Right atrium auricular region (tissue), 2 donors: ENCODE measurements around the gene HMGN4. TPM values are rescaled to one million over a fixed set of nuclear protein-coding genes. Genes with fewer than 3 reads are reported as not detected.
"Not testable (repeated sequence)": the region's sequence is repeated elsewhere in the genome, so short reads cannot be mapped to it uniquely, and the experiment has no call there.

Experiments
- DNase-seq: peaks from one replicate; pipeline ENCODE4 v3.0.0-alpha.2; 2019; ENCODE audit warnings: low spot score
- H3K27ac ChIP-seq, 2 donors: fragments of 200-600 bp; sonication (generic); 1 replicate in 1 of 2; 2 replicates in 1 of 2; pipeline ENCODE4 v1.5.1; 2016 to 2019
- H3K27me3 ChIP-seq, 2 donors: fragments of 200-600 bp; sonication (generic); one replicate each; pipeline versions ENCODE4 v1.5.1 to v1.6.0; 2017 to 2019
- H3K36me3 ChIP-seq: fragments of 200-600 bp; sonication (generic); one replicate; pipeline ENCODE4 v1.5.1; 2016
- H3K4me1 ChIP-seq, 2 donors: fragments of 200-600 bp; sonication (generic); one replicate each; pipeline versions ENCODE4 v1.5.1 to v1.6.0; 2017 to 2019
- H3K4me3 ChIP-seq, 2 donors: fragments of 200-600 bp; sonication (generic); 1 replicate in 1 of 2; 2 replicates in 1 of 2; pipeline ENCODE4 v1.5.1; 2017 to 2019; ENCODE audit warnings: mild to moderate bottlenecking in 1 of 2, moderate library complexity in 1 of 2
- H3K9me3 ChIP-seq, 2 donors: fragments of 200-600 bp; sonication (generic); one replicate each; pipeline ENCODE4 v1.5.1; 2019
- total RNA-seq, 2 donors: library from RNA; depleted of rRNA; stranded (reverse); fragments of >200 nt; gene quantifications; one replicate each; pipeline ENCODE4 v1.1.0, GENCODE V29; 2016
- TF ChIP-seq, protein P1 (sequence below), 2 donors: fragments of 200-600 bp; sonication (generic); IDR thresholded peaks; one replicate each; pipeline ENCODE4 v1.5.1; 2019; ENCODE audit warnings: antibody characterized with exemption in 2 of 2

The HMGN4 gene
- total RNA-seq, 2 donors from 2014 or later: 36.1 to 52.5 TPM

GRCh38 chr6:26539071-26539615 is 977 bp downstream of the HMGN4 start:
- Histone ChIP-seq H3K9me3 (no peaks in the 10 kb centered on the region), H3K27ac (peak overlapping the region; percentile 89), H3K4me3 (peak overlapping the region; percentile 80 to 85), H3K4me1 (peaks cover 0 to 29% of the 10 kb centered on the region in 2 donors), H3K36me3 (peaks cover 3% of the 10 kb centered on the region), H3K27me3 (no peaks in the 10 kb centered on the region)
- no peak for DNase-seq
- TF ChIP-seq, protein P1, sequence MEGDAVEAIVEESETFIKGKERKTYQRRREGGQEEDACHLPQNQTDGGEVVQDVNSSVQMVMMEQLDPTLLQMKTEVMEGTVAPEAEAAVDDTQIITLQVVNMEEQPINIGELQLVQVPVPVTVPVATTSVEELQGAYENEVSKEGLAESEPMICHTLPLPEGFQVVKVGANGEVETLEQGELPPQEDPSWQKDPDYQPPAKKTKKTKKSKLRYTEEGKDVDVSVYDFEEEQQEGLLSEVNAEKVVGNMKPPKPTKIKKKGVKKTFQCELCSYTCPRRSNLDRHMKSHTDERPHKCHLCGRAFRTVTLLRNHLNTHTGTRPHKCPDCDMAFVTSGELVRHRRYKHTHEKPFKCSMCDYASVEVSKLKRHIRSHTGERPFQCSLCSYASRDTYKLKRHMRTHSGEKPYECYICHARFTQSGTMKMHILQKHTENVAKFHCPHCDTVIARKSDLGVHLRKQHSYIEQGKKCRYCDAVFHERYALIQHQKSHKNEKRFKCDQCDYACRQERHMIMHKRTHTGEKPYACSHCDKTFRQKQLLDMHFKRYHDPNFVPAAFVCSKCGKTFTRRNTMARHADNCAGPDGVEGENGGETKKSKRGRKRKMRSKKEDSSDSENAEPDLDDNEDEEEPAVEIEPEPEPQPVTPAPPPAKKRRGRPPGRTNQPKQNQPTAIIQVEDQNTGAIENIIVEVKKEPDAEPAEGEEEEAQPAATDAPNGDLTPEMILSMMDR (IDR thresholded peaks at IDR 0.05): no peak

DNA sequence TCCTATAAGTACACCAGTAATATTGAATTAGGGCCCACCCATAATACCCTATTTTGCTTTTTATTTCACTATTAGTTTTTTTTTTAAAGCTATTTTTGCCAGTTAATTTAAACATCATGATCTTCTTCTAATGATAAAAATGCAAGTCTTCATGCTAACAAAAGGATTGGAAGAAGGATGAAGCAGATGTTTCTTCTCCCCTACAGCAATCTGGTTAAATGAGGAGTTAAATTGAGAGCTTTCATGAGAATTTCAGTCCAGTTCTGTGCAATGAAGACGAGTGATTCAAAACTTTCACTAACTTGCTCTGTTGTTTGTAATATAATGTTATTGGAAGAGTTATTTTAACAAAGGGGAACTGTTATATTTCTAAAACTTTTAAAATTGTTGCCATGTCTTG is 3.4 kb downstream of the HMGN4 start:
- DNase-seq: no peak
- H3K4me3 ChIP-seq: no peak overlapping the region
- peaks cover 21% of the 10 kb centered on the region for H3K36me3 ChIP-seq
- H3K27me3 ChIP-seq: no peaks in the 10 kb centered on the region
- H3K27ac ChIP-seq: no peak overlapping the region
- H3K9me3 ChIP-seq: no peaks in the 10 kb centered on the region
- peaks cover 0 to 18% of the 10 kb centered on the region in 2 donors for H3K4me1 ChIP-seq
- TF ChIP-seq, protein P1 (IDR thresholded peaks at IDR 0.05): no peak

DNA sequence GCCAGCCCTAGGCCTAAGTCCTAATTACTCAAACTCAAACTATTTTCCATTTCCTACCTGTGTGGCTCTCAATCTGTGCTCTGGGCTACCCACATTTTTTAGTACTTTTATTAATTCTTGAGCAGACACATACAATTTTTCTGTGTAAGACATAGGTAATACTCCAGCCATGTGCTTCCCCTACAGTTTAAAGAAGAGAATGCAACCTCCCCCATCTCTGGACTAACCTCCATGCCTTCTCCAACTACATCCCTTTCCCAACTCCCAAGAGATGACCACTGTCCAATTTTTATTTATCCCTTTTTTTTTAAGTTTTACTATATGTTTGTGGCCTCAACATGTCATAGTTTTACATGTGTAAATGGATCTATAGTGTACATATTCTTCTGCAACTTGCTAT is 5.8 kb downstream of the HMGN4 start:
- Histone ChIP-seq H3K4me3 (no peak overlapping the region), H3K4me1 (peaks cover 0 to 9% of the 10 kb centered on the region in 2 donors), H3K27ac (no peak overlapping the region), H3K27me3 (no peaks in the 10 kb centered on the region), H3K9me3 (no peaks in the 10 kb centered on the region), H3K36me3 (peaks cover 21% of the 10 kb centered on the region)
- DNase-seq: no peak
- TF ChIP-seq, protein P1 (IDR thresholded peaks at IDR 0.05): peak in 1 of 2 donors; percentile 33

DNA sequence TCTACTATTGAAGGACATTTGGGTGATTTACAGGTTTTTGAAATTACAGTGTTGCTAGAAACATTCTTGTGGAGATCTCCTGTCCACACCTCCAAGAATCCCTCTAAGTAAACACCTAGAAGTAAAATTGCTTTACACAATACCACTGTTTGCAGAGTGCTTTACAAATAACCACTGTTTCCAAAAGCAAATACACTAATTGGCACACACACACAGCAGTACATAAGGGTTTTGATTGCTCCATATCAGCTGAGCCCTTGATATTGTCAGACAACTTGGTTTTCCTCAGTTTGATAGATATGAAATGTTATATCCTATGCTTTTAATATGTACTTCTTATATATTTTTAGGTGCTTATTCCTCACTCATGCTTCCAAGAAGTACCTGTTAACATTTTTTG is 6.3 kb downstream of the HMGN4 start:
- peaks cover 0 to 5% of the 10 kb centered on the region in 2 donors for H3K4me1 ChIP-seq
- TF ChIP-seq, protein P1 (IDR thresholded peaks at IDR 0.05): no peak
- no peaks in the 10 kb centered on the region for H3K9me3 ChIP-seq
- H3K4me3 ChIP-seq: no peak overlapping the region
- no peak overlapping the region for H3K27ac ChIP-seq
- DNase-seq: no peak
- peaks cover 21% of the 10 kb centered on the region for H3K36me3 ChIP-seq
- H3K27me3 ChIP-seq: no peaks in the 10 kb centered on the region

DNA sequence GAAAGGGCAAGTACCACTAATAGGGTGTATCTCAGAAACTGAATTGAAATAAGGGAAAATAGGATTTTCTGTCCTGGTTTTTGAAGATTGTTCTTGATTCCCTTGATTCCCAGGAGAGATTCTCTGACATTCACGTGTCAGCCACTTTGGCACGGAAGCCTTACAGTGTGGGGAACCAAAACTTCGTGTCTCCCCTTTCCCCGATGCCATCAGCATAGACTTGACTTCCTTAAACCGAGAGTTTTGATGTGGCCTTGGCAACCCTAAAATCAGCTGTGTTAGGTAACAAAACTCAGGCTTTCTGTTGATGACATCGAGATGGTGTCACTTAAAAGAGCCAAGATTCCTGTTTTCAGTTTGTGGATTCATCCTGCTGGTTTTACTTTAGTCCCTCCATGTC is 7.5 kb downstream of the HMGN4 start:
- Histone ChIP-seq H3K9me3 (no peaks in the 10 kb centered on the region), H3K36me3 (peaks cover 21% of the 10 kb centered on the region)

GRCh38 chr6:26547363-26547762 is 9.2 kb downstream of the HMGN4 start:
- not testable (repeated sequence) for H3K27me3 ChIP-seq, H3K27ac ChIP-seq, H3K4me1 ChIP-seq, DNase-seq, H3K9me3 ChIP-seq, H3K4me3 ChIP-seq
- peaks cover 21% of the 10 kb centered on the region for H3K36me3 ChIP-seq

More for the DNA sequence above, 7.5 kb downstream of the HMGN4 start:
- Histone ChIP-seq H3K27me3 (no peaks in the 10 kb centered on the region), H3K27ac (no peak overlapping the region), H3K4me3 (no peak overlapping the region), H3K4me1 (no peaks in the 10 kb centered on the region)
- no peak for DNase-seq
- TF ChIP-seq, protein P1 (IDR thresholded peaks at IDR 0.05): no peak
